Caco-2 (cell line): Measurements from ENCODE around the gene DHPS. TPM values are rescaled to one million over a fixed set of nuclear protein-coding genes. Genes with fewer than 3 reads are reported as not detected.

Experiments
- BruUV-seq: library from RNA; stranded (reverse); fragments of 400-500 nt; replicated peaks from 2 replicates; lab custom pipeline; 2021; lab: Mats Ljungman, UMichigan
- CTCF ChIA-PET: fragments of 300-600 bp; sonication (Branson Sonifier 250); formaldehyde crosslinking; loops from one replicate; lab custom pipeline; 2022; ENCODE audit warnings: antibody characterized with exemption; lab: Charles Lee
- POLR2A ChIA-PET: fragments of 300-600 bp; sonication (Branson Sonifier 250); formaldehyde crosslinking; loops from one replicate; lab custom pipeline; 2022; ENCODE audit warnings: antibody characterized with exemption; lab: Charles Lee
- DNase-seq, 2 experiments: peaks; one replicate each; pipeline versions ENCODE4 v3.0.0 to v3.0.0-alpha.2; 2020 to 2022
- H3K27me3 ChIP-seq: replicated peaks from 2 replicates; pipeline ENCODE4 v1.6.0; 2011; ENCODE audit warnings: low read length; ENCODE audit not compliant: control insufficient read depth, insufficient read depth
- H3K36me3 ChIP-seq: 2 replicates; pipeline ENCODE4 v1.5.1; 2011; ENCODE audit warnings: low read length; ENCODE audit not compliant: control insufficient read depth, insufficient read depth
- H3K4me1 ChIP-seq: fragments of 250-450 bp; sonication (Bioruptor Pico); 2 replicates; pipeline ENCODE4 v1.5.1; 2020; ENCODE audit warnings: mild to moderate bottlenecking
- H3K4me3 ChIP-seq: 2 replicates; pipeline ENCODE4 v1.5.1; 2011; ENCODE audit warnings: low read depth, mild to moderate bottlenecking, control low read depth, low read length
- H3K9me3 ChIP-seq: fragments of 250-450 bp; sonication (Bioruptor Pico); 2 replicates; pipeline ENCODE4 v1.5.1; 2020; ENCODE audit warnings: mild to moderate bottlenecking, moderate library complexity
- H3K27ac Mint-ChIP-seq: one replicate; pipeline ENCODE4 v1.8.0; 2022; ENCODE audit warnings: mixed read lengths; ENCODE audit not compliant: unreplicated experiment
- H3K27me3 Mint-ChIP-seq: one replicate; pipeline ENCODE4 v1.8.0; 2022; ENCODE audit warnings: mixed read lengths; ENCODE audit not compliant: insufficient read depth, unreplicated experiment
- H3K36me3 Mint-ChIP-seq: one replicate; pipeline ENCODE4 v1.8.0; 2022; ENCODE audit warnings: mild to moderate bottlenecking, mixed read lengths; ENCODE audit not compliant: insufficient read depth, unreplicated experiment
- H3K4me1 Mint-ChIP-seq: one replicate; pipeline ENCODE4 v1.8.0; 2022; ENCODE audit warnings: low read depth, mixed read lengths; ENCODE audit not compliant: unreplicated experiment
- H3K4me3 Mint-ChIP-seq: one replicate; pipeline ENCODE4 v1.8.0; 2022; ENCODE audit warnings: mild to moderate bottlenecking, moderate library complexity, mixed read lengths; ENCODE audit not compliant: unreplicated experiment
- H3K9me3 Mint-ChIP-seq: one replicate; pipeline ENCODE4 v1.8.0; 2022; ENCODE audit warnings: mixed read lengths; ENCODE audit not compliant: unreplicated experiment
- intact Hi-C: fragments of 100-400 bp; cut with micrococcal nuclease; formaldehyde crosslinking; loops from one replicate; pipeline ENCODE4 v1.10.0; 2022; ENCODE audit not compliant: unreplicated experiment
- total RNA-seq: library from RNA; stranded (reverse); gene quantifications from 2 replicates; pipeline ENCODE4 v1.2.3, GENCODE V29; 2022
- TF ChIP-seq, protein P1 (sequence below), 2 experiments: fragments of 200-600 bp in 1 of 2; IDR thresholded peaks; 1 replicate in 1 of 2; 2 replicates in 1 of 2; pipeline versions ENCODE4 v1.5.1 to v1.8.0; 2011 to 2022; ENCODE audit warnings: antibody characterized with exemption in 1 of 2, control low read depth in 1 of 2, inconsistent platforms in 1 of 2, low read depth in 1 of 2, low read length in 1 of 2, mild to moderate bottlenecking in 1 of 2, moderate library complexity in 1 of 2; ENCODE audit not compliant: insufficient read depth in 1 of 2, severe bottlenecking in 1 of 2, unreplicated experiment in 1 of 2

DHPS gene
- total RNA-seq, 1 experiment from 2014 or later = 76.4 TPM

DNA sequence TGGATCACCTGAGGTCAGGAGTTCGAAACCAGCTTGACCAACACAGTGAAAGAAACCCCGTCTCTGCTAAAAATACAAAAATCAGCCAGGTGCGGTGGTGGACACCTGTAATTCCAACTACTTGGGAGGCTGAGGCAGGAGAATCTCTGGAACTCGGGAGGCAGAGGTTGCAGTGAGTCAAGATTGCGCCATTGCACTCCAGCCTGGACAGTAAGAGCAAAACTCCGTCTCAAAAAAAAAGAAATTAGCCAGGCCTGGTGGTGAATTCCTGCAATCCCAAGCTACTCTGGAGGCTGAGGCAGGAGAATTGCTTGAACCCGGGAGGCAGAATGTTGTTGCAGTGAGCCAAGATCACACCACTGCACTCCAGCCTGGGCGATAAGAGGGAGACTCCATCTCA, 27.0 kb upstream of the DHPS start:
- Histone ChIP-seq H3K4me3 (no peak overlapping the region), H3K36me3 (peaks cover 7% of the 10 kb centered on the region), H3K4me1 (no peaks in the 10 kb centered on the region), H3K27me3 (no peaks in the 10 kb centered on the region), H3K9me3 (no peaks in the 10 kb centered on the region)
- POLR2A ChIA-PET = no interaction called here
- intact Hi-C loops = no loop called here
- CTCF ChIA-PET = no interaction called here
- no peaks in the 10 kb centered on the region for H3K27me3 Mint-ChIP-seq
- no peaks in the 10 kb centered on the region for H3K4me1 Mint-ChIP-seq
- TF ChIP-seq, protein P1, sequence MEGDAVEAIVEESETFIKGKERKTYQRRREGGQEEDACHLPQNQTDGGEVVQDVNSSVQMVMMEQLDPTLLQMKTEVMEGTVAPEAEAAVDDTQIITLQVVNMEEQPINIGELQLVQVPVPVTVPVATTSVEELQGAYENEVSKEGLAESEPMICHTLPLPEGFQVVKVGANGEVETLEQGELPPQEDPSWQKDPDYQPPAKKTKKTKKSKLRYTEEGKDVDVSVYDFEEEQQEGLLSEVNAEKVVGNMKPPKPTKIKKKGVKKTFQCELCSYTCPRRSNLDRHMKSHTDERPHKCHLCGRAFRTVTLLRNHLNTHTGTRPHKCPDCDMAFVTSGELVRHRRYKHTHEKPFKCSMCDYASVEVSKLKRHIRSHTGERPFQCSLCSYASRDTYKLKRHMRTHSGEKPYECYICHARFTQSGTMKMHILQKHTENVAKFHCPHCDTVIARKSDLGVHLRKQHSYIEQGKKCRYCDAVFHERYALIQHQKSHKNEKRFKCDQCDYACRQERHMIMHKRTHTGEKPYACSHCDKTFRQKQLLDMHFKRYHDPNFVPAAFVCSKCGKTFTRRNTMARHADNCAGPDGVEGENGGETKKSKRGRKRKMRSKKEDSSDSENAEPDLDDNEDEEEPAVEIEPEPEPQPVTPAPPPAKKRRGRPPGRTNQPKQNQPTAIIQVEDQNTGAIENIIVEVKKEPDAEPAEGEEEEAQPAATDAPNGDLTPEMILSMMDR (IDR thresholded peaks at IDR 0.05; ENCODE audit: insufficient read depth in 1 of 2, low read depth in 1 of 2, low read length in 1 of 2, severe bottlenecking in 1 of 2, unreplicated experiment in 1 of 2) = no peak
- no peak overlapping the region for H3K27ac Mint-ChIP-seq
- no TSS peak for BruUV-seq
- DNase-seq = no peak
- H3K36me3 Mint-ChIP-seq = peaks cover 87% of the 10 kb centered on the region
- H3K4me3 Mint-ChIP-seq = no peak overlapping the region
- H3K9me3 Mint-ChIP-seq = no peaks in the 10 kb centered on the region

DNA sequence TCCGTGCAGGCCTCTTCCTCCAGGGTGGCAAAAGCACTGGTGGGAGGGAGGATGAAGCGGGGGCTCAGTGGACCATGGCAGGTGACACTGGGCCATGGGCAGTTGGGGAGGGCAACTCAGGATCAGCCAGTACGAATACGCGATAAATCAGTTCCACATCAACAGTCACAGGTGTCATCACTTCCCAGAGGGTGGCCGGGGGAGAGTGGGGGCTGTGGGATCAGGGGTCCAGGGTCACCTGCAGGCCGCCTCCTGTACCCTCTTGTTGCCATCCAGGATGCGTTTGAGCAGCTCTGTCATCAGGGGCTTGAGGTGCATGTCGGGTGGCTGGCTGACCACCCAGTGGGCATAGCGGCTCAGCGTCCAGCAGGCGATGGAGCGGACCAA, 24.6 kb upstream of the DHPS start:
- Histone ChIP-seq H3K36me3 (peaks cover 7% of the 10 kb centered on the region; the same call in 1 of the 2 replicates), H3K27me3 (no peaks in the 10 kb centered on the region), H3K4me1 (no peaks in the 10 kb centered on the region), H3K4me3 (no peak overlapping the region), H3K9me3 (no peaks in the 10 kb centered on the region)
- no peaks in the 10 kb centered on the region for H3K4me1 Mint-ChIP-seq
- ChIA-PET POLR2A (interaction anchor here (0.7 kb wide), 1 partner anchor 15 kb away, joined by 3 read pairs; no protein-coding TSS in a partner anchor), CTCF (no interaction called here)
- peaks cover 98% of the 10 kb centered on the region for H3K36me3 Mint-ChIP-seq
- H3K9me3 Mint-ChIP-seq = no peaks in the 10 kb centered on the region
- DNase-seq = no peak
- H3K27ac Mint-ChIP-seq = no peak overlapping the region
- TF ChIP-seq, protein P1 (IDR thresholded peaks at IDR 0.05; ENCODE audit: insufficient read depth in 1 of 2, low read depth in 1 of 2, low read length in 1 of 2, severe bottlenecking in 1 of 2, unreplicated experiment in 1 of 2) = no peak
- H3K27me3 Mint-ChIP-seq = no peaks in the 10 kb centered on the region
- no TSS peak for BruUV-seq
- H3K4me3 Mint-ChIP-seq = no peak overlapping the region
- intact Hi-C loops = no loop called here

DNA sequence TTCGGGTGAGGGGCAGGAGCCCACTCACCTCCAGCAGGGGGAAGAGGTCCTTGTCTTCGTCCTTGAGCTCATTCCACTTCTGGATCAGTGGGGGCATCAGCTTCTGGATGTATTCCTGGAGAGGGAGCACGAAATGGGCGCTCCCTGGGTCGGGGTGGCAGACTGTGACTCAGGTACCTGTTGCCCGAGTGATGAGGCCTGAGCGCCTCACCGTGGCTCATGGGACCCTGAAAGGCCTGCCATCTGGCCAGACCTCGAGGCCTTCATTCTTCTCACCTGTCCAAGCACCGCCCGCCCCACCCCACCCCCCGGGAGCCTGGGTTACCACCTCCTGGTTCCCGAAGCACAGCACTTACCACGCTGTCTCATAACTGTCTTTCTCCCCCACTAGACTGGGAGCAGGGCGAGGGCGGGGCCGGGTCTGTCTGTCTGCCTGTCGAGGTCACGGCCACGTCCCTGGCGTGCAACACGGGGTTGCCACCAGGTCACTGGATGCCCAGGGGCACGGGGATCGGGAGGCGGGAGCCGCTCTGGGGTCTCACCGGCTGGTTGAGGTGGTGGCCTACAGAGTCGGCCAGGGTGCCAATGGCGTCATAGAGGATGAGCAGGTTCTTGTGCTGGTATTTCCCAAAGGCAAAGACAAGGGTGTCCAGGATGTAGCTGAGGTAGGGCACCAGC, 24.1 kb upstream of the DHPS start:
- Mint-ChIP-seq H3K27me3 (no peaks in the 10 kb centered on the region), H3K9me3 (no peaks in the 10 kb centered on the region), H3K4me3 (no peak overlapping the region), H3K36me3 (peaks cover 98% of the 10 kb centered on the region), H3K27ac (no peak overlapping the region), H3K4me1 (no peaks in the 10 kb centered on the region)
- ChIA-PET POLR2A (no interaction called here), CTCF (no interaction called here)
- Histone ChIP-seq H3K9me3 (no peaks in the 10 kb centered on the region), H3K4me3 (no peak overlapping the region), H3K4me1 (no peaks in the 10 kb centered on the region), H3K27me3 (no peaks in the 10 kb centered on the region), H3K36me3 (peaks cover 7% of the 10 kb centered on the region; the same call in 1 of the 2 replicates)
- TF ChIP-seq, protein P1 (IDR thresholded peaks at IDR 0.05; ENCODE audit: insufficient read depth in 1 of 2, low read depth in 1 of 2, low read length in 1 of 2, severe bottlenecking in 1 of 2, unreplicated experiment in 1 of 2) = no peak
- DNase-seq = no peak
- BruUV-seq = no TSS peak
- intact Hi-C loops = no loop called here
